HepG2 (cell line): ENCODE measurements around the gene RIMOC1. TPM values are rescaled to one million over a fixed set of nuclear protein-coding genes. Genes with fewer than 3 reads are reported as not detected.

ENCODE experiments used
- CBX2 ChIP-seq, 2 experiments: fragments of 200-600 bp in 1 of 2; sonication (generic); formaldehyde crosslinking in 1 of 2; IDR thresholded peaks; 2 replicates each; pipeline versions ENCODE4 v1.7.0 to v1.8.1; 2018 to 2022; ENCODE audit warnings: low read depth in 2 of 2, low read length in 1 of 2, mild to moderate bottlenecking in 1 of 2, missing genetic modification reagents in 1 of 2
- CEBPB ChIP-seq: IDR thresholded peaks from 2 replicates; pipeline ENCODE4 v1.6.1; 2011; ENCODE audit warnings: low read depth, low read length, improper control_type of control experiment, borderline replicate concordance
- CREB1 ChIP-seq, 2 experiments: fragments of 450-650 bp in 1 of 2; IDR thresholded peaks; 2 replicates each; pipeline ENCODE4 v1.6.1; 2016 to 2017; ENCODE audit warnings: control low read depth in 1 of 2, mild to moderate bottlenecking in 1 of 2, missing compliant biosample characterization in 1 of 2, missing genetic modification characterization in 1 of 2
- CREM ChIP-seq, 2 experiments: sonication (generic) in 1 of 2; formaldehyde crosslinking in 1 of 2; IDR thresholded peaks; 2 replicates each; pipeline versions ENCODE4 v1.4.0 to v1.6.1; 2016 to 2020; ENCODE audit warnings: antibody characterized with exemption in 1 of 2, mild to moderate bottlenecking in 1 of 2, missing genetic modification reagents in 1 of 2
- KMT2A ChIP-seq: sonication (generic); formaldehyde crosslinking; IDR thresholded peaks from 2 replicates; pipeline ENCODE4 v1.4.0; 2020; ENCODE audit warnings: missing genetic modification reagents
- MED8 ChIP-seq: sonication (generic); formaldehyde crosslinking; IDR thresholded peaks from 2 replicates; pipeline ENCODE4 v1.8.1; 2023; ENCODE audit warnings: mild to moderate bottlenecking, missing genetic modification reagents; ENCODE audit not compliant: insufficient replicate concordance
- PHB2 ChIP-seq: fragments of 450-650 bp; IDR thresholded peaks from 2 replicates; pipeline ENCODE4 v1.6.1; 2018; ENCODE audit not compliant: partially characterized antibody
- POLR2A ChIP-seq, 2 experiments: IDR thresholded peaks; 2 replicates each; pipeline ENCODE4 v1.6.1; 2011; ENCODE audit warnings: low read depth in 2 of 2, low read length in 2 of 2, mild to moderate bottlenecking in 1 of 2, moderate library complexity in 1 of 2; ENCODE audit not compliant: insufficient read depth in 1 of 2
- REPIN1 ChIP-seq: sonication (generic); formaldehyde crosslinking; IDR thresholded peaks from 2 replicates; pipeline ENCODE4 v1.8.0; 2022; ENCODE audit warnings: missing genetic modification reagents, low read depth, mild to moderate bottlenecking, borderline replicate concordance
- SMAD1 ChIP-seq: sonication (generic); formaldehyde crosslinking; IDR thresholded peaks from 2 replicates; pipeline ENCODE4 v1.4.0; 2020; ENCODE audit warnings: missing genetic modification reagents, low read depth, mild to moderate bottlenecking, borderline replicate concordance
- SOX6 ChIP-seq, 2 experiments: fragments of 450-650 bp in 1 of 2; sonication (generic) in 1 of 2; formaldehyde crosslinking in 1 of 2; IDR thresholded peaks; 2 replicates each; pipeline versions ENCODE4 v1.4.0 to v1.6.1; 2017 to 2020; ENCODE audit warnings: antibody characterized with exemption in 1 of 2, mild to moderate bottlenecking in 1 of 2, missing genetic modification reagents in 1 of 2
- ZBTB3 ChIP-seq: sonication (generic); formaldehyde crosslinking; IDR thresholded peaks from 2 replicates; pipeline ENCODE4 v1.4.0; 2020; ENCODE audit warnings: low read depth, mild to moderate bottlenecking, moderate library complexity, missing genetic modification reagents, borderline replicate concordance
- ZBTB7A ChIP-seq: sonication (generic); formaldehyde crosslinking; IDR thresholded peaks from 2 replicates; pipeline ENCODE4 v1.8.0; 2022; ENCODE audit warnings: mild to moderate bottlenecking, missing genetic modification reagents
- ZFP36L1 ChIP-seq: sonication (generic); formaldehyde crosslinking; IDR thresholded peaks from 2 replicates; pipeline ENCODE4 v1.8.0; 2022; ENCODE audit warnings: mild to moderate bottlenecking, missing genetic modification reagents, moderate library complexity
- ZNF317 ChIP-seq: sonication (generic); formaldehyde crosslinking; IDR thresholded peaks from 2 replicates; pipeline ENCODE4 v1.5.0; 2020; ENCODE audit warnings: mild to moderate bottlenecking, missing genetic modification reagents
- ZNF556 ChIP-seq: sonication (generic); formaldehyde crosslinking; IDR thresholded peaks from 2 replicates; pipeline ENCODE4 v1.4.0; 2020; ENCODE audit warnings: mild to moderate bottlenecking, missing genetic modification reagents, borderline replicate concordance
- ZNF564 ChIP-seq: sonication (generic); formaldehyde crosslinking; IDR thresholded peaks from 2 replicates; pipeline ENCODE4 v1.8.1; 2023; ENCODE audit warnings: mild to moderate bottlenecking, missing genetic modification reagents
- ZNF672 ChIP-seq: sonication (generic); formaldehyde crosslinking; IDR thresholded peaks from 2 replicates; pipeline ENCODE4 v1.8.1; 2022; ENCODE audit warnings: missing genetic modification reagents
- ZNF891 ChIP-seq: sonication (generic); formaldehyde crosslinking; IDR thresholded peaks from 2 replicates; pipeline ENCODE4 v1.5.0; 2020; ENCODE audit warnings: mild to moderate bottlenecking, missing genetic modification reagents
- polyA plus RNA-seq, 8 experiments: library from polyadenylated mRNA; depleted of rRNA in 3 of 8; stranded (reverse) in 7 of 8; unstranded in 1 of 8; fragments of >200 nt; fragmentation: Illumina TruSeq in 4 of 8; extraction: Trizol in 4 of 8; gene quantifications; 2 replicates each; pipeline versions ENCODE4 v1.2.1 to v1.2.3, GENCODE V29; 2011 to 2016; ENCODE audit warnings: low read depth in 4 of 8, missing spikeins in 1 of 8, mixed read lengths in 1 of 8; ENCODE audit not compliant: insufficient read depth in 1 of 8
- total RNA-seq, 5 experiments: library from RNA; depleted of rRNA; stranded (reverse); fragments of >200 nt; fragmentation: Illumina TruSeq; extraction: Trizol; gene quantifications; 2 replicates each; pipeline ENCODE4 v1.2.3, GENCODE V29; 2016; ENCODE audit warnings: low read depth in 1 of 5
- TF ChIP-seq, protein P1 (sequence below): sonication (generic); formaldehyde crosslinking; IDR thresholded peaks from 2 replicates; pipeline ENCODE4 v1.4.0; 2020; ENCODE audit warnings: missing genetic modification reagents, borderline replicate concordance
- TF ChIP-seq, protein P2 (sequence below): sonication (generic); formaldehyde crosslinking; IDR thresholded peaks from 2 replicates; pipeline ENCODE4 v1.8.0; 2022; ENCODE audit warnings: missing genetic modification reagents, mild to moderate bottlenecking, borderline replicate concordance
- TF ChIP-seq, protein P3 (sequence below): sonication (generic); formaldehyde crosslinking; IDR thresholded peaks from 2 replicates; pipeline ENCODE4 v1.4.0; 2020; ENCODE audit warnings: missing genetic modification reagents
- TF ChIP-seq, protein P4 (sequence below): sonication (generic); formaldehyde crosslinking; IDR thresholded peaks from 2 replicates; pipeline ENCODE4 v1.4.0; 2020; ENCODE audit warnings: missing genetic modification reagents

Gene RIMOC1
- total and polyA plus RNA-seq, 2 of the 13 experiments (the other 11 are each of a cell fraction or from before 2014, with no cell fraction given): 16.3 to 16.9 TPM

DNA sequence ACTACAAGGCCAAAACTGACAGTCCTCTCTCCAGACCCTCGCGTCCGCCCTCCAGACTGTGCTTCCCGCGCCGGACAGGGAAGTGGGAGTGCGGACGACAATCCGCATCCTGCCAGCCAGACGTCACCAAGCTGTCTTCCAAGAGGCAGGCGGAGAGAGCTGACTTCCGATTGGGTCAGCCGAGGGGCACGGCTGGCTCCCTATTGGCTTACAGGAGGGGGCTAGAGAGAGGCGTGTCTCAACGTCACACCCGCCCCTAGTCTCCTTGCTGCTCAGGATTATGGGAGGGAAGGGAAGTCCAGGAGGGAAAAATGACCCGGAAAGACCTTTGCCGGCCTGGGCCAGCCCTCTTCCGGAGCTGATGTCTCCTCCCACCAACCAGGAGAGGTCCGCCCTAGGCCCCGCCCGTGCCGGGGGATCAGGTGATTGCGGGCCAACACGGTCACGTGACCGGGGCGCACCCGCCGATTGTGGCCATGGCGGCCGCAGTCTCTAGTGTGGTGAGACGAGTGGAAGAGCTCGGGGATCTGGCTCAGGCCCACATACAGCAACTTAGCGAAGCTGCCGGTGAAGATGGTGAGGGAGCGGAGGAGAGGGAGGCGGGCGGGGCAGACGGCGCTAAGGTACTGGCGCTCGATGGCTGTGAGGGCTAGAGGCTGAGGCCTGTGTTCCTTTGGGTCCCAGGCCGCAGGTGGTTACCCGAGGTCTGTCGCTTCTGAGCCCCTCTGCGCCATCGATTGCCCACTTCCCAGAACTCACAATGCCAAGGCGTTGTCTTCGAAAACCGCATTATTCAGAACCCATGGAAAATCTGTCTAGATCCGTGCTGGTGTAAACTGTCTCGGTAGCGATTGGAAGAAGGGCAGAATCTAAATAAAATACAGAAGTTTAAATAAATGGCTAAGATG, at the start of gene RIMOC1 (continued):
- TF ChIP-seq, protein P1, sequence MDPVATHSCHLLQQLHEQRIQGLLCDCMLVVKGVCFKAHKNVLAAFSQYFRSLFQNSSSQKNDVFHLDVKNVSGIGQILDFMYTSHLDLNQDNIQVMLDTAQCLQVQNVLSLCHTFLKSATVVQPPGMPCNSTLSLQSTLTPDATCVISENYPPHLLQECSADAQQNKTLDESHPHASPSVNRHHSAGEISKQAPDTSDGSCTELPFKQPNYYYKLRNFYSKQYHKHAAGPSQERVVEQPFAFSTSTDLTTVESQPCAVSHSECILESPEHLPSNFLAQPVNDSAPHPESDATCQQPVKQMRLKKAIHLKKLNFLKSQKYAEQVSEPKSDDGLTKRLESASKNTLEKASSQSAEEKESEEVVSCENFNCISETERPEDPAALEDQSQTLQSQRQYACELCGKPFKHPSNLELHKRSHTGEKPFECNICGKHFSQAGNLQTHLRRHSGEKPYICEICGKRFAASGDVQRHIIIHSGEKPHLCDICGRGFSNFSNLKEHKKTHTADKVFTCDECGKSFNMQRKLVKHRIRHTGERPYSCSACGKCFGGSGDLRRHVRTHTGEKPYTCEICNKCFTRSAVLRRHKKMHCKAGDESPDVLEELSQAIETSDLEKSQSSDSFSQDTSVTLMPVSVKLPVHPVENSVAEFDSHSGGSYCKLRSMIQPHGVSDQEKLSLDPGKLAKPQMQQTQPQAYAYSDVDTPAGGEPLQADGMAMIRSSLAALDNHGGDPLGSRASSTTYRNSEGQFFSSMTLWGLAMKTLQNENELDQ (CRISPR knock-in tag): no peak
- TF ChIP-seq MED8 (CRISPR knock-in tag): no peak
- 0 out of 2 replicates have a peak, but pooled peaks have one; percentile 84 for TF ChIP-seq ZFP36L1
- TF ChIP-seq PHB2: no peak
- TF ChIP-seq SMAD1 (CRISPR knock-in tag): peak; percentile 80; the same call in 1 of the 2 replicates
- peak; percentile 87 for TF ChIP-seq KMT2A (CRISPR knock-in tag)
- peak; percentile 98 for TF ChIP-seq ZNF891 (CRISPR knock-in tag)
- TF ChIP-seq ZNF556 (CRISPR knock-in tag): 0 out of 2 replicates have a peak, but pooled peaks have one; percentile 15
- no peak for TF ChIP-seq CBX2 (IDR thresholded peaks at IDR 0.05; ENCODE audit: low read depth, low read length)
- TF ChIP-seq CBX2 (CRISPR knock-in tag; IDR thresholded peaks at IDR 0.05; ENCODE audit: low read depth): no peak
- peak; percentile 93 for TF ChIP-seq CREB1 (IDR thresholded peaks at IDR 0.05)
- peak; percentile 97 for TF ChIP-seq CREB1 (CRISPR knock-in tag; IDR thresholded peaks at IDR 0.05)
- TF ChIP-seq CREM (IDR thresholded peaks at IDR 0.05): peak; percentile 95
- no peak for TF ChIP-seq CREM (CRISPR knock-in tag; IDR thresholded peaks at IDR 0.05)
- TF ChIP-seq REPIN1: 0 out of 2 replicates have a peak, but pooled peaks have one; percentile 47
- no peak for TF ChIP-seq ZNF672 (CRISPR knock-in tag)
- TF ChIP-seq, protein P2, sequence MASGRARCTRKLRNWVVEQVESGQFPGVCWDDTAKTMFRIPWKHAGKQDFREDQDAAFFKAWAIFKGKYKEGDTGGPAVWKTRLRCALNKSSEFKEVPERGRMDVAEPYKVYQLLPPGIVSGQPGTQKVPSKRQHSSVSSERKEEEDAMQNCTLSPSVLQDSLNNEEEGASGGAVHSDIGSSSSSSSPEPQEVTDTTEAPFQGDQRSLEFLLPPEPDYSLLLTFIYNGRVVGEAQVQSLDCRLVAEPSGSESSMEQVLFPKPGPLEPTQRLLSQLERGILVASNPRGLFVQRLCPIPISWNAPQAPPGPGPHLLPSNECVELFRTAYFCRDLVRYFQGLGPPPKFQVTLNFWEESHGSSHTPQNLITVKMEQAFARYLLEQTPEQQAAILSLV (CRISPR knock-in tag): peak; percentile 96; the same call in 1 of the 2 replicates
- TF ChIP-seq, protein P3, sequence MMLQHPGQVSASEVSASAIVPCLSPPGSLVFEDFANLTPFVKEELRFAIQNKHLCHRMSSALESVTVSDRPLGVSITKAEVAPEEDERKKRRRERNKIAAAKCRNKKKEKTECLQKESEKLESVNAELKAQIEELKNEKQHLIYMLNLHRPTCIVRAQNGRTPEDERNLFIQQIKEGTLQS (CRISPR knock-in tag): no peak
- no peak for TF ChIP-seq CEBPB
- peak; percentile 79 to 93 for TF ChIP-seq POLR2A (IDR thresholded peaks at IDR 0.05; ENCODE audit: insufficient read depth in 1 of 2, low read depth in 2 of 2, low read length in 2 of 2)
- peak; percentile 92; the same call in 1 of the 2 replicates for TF ChIP-seq ZBTB3 (CRISPR knock-in tag)
- TF ChIP-seq ZNF564: 0 out of 2 replicates have a peak, but pooled peaks have one; percentile 66
- no peak for TF ChIP-seq SOX6 (IDR thresholded peaks at IDR 0.05)
- peak; percentile 76 for TF ChIP-seq SOX6 (CRISPR knock-in tag; IDR thresholded peaks at IDR 0.05)
- TF ChIP-seq ZNF317 (CRISPR knock-in tag): peak; percentile 79
- TF ChIP-seq ZBTB7A (CRISPR knock-in tag): no peak
- TF ChIP-seq, protein P4, sequence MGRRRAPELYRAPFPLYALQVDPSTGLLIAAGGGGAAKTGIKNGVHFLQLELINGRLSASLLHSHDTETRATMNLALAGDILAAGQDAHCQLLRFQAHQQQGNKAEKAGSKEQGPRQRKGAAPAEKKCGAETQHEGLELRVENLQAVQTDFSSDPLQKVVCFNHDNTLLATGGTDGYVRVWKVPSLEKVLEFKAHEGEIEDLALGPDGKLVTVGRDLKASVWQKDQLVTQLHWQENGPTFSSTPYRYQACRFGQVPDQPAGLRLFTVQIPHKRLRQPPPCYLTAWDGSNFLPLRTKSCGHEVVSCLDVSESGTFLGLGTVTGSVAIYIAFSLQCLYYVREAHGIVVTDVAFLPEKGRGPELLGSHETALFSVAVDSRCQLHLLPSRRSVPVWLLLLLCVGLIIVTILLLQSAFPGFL: no peak
